WERI-Rb-1 (cell line): ENCODE data around the gene LAYN.
A peak's percentile ranks its signal among the peaks of the same experiment; 100 is the strongest.

Experiments
- DNase-seq: peaks from one replicate; pipeline ENCODE4 v3.0.0-alpha.2; 2020
- H3K27ac ChIP-seq: fragments of 250-450 bp; sonication (Bioruptor Pico); 2 replicates; pipeline ENCODE4 v1.5.1; 2020; ENCODE audit warnings: mild to moderate bottlenecking, moderate library complexity
- H3K27me3 ChIP-seq: fragments of 250-450 bp; sonication (Bioruptor Pico); 2 replicates; pipeline ENCODE4 v1.5.1; 2021; ENCODE audit warnings: mild to moderate bottlenecking, low read depth, moderate library complexity; ENCODE audit not compliant: insufficient read depth, severe bottlenecking
- H3K36me3 ChIP-seq: fragments of 250-450 bp; sonication (Bioruptor Pico); 2 replicates; pipeline ENCODE4 v1.5.1; 2020; ENCODE audit warnings: mild to moderate bottlenecking, moderate library complexity
- H3K4me3 ChIP-seq: 2 replicates; pipeline ENCODE4 v1.5.1; 2011; ENCODE audit warnings: low read depth, mild to moderate bottlenecking, control low read depth, low read length
- H3K9me3 ChIP-seq: fragments of 250-450 bp; sonication (Bioruptor Pico); 2 replicates; pipeline ENCODE4 v1.5.1; 2021; ENCODE audit warnings: mild to moderate bottlenecking, moderate library complexity; ENCODE audit not compliant: severe bottlenecking
- CTCF ChIP-seq: IDR thresholded peaks from 2 replicates; pipeline ENCODE4 v1.5.1; 2011; ENCODE audit warnings: low read depth, mild to moderate bottlenecking, control low read depth, inconsistent platforms, low read length

The LAYN gene

GRCh38 chr11:111512296-111513239, 28.0 kb upstream of the LAYN start, which contains the start of gene BTG4:
Gene BTG4 (minus strand): TSS chr11:111512386. CDS start chr11:111498776, 13,610 bp downstream.
- Histone ChIP-seq H3K27me3 (no peaks in the 10 kb centered on the region), H3K9me3 (no peaks in the 10 kb centered on the region), H3K27ac (no peak within 1 kb of the TSS), H3K4me3 (peak within 1 kb of the TSS; percentile 46), H3K36me3 (no peaks in the 10 kb centered on the region)
- DNase-seq, result peak; percentile 27
- 0 out of 2 replicates have a peak, but pooled peaks have one; percentile 6 for TF ChIP-seq CTCF

- DNase-seq, result no peak
- Histone ChIP-seq H3K9me3 (no peaks in the 10 kb centered on the region), H3K27me3 (no peaks in the 10 kb centered on the region), H3K4me3 (peak overlapping the region; percentile 46), H3K27ac (no peak overlapping the region), H3K36me3 (no peaks in the 10 kb centered on the region)
- no peak for TF ChIP-seq CTCF
Observed at GRCh38 chr11:111513240-111513605, 27.3 kb upstream of the LAYN start.

- Histone ChIP-seq H3K4me3 (no peak within 1 kb of the TSS), H3K27ac (no peak within 1 kb of the TSS), H3K36me3 (no peaks in the 10 kb centered on the region), H3K9me3 (no peaks in the 10 kb centered on the region), H3K27me3 (no peaks in the 10 kb centered on the region)
- TF ChIP-seq CTCF, result no peak
- DNase-seq, result no peak
Observed at GRCh38 chr11:111514216-111515031, 26.1 kb upstream of the LAYN start, which contains the start of gene HOATZ. Gene HOATZ (plus strand): TSS chr11:111514778. CDS start chr11:111514785, 7 bp downstream.

- DNase-seq, result no peak
- H3K9me3 ChIP-seq, result no peaks in the 10 kb centered on the region
- H3K36me3 ChIP-seq, result no peaks in the 10 kb centered on the region
- TF ChIP-seq CTCF, result no peak
- H3K27me3 ChIP-seq, result no peaks in the 10 kb centered on the region
- H3K4me3 ChIP-seq, result no peak overlapping the region
- H3K27ac ChIP-seq, result no peak overlapping the region
Observed at GRCh38 chr11:111515591-111515990, 24.9 kb upstream of the LAYN start.

GRCh38 chr11:111518668-111519067, 21.9 kb upstream of the LAYN start:
- Histone ChIP-seq H3K9me3 (no peaks in the 10 kb centered on the region), H3K27me3 (no peaks in the 10 kb centered on the region), H3K27ac (no peak overlapping the region), H3K36me3 (no peaks in the 10 kb centered on the region), H3K4me3 (no peak overlapping the region)
- no peak for TF ChIP-seq CTCF
- no peak for DNase-seq
